Skeletal muscle tissue (tissue), 4 donors: ENCODE measurements around the gene LARP1B. TPM values are rescaled to one million over a fixed set of nuclear protein-coding genes. Genes with fewer than 3 reads are reported as not detected.
"Not testable (repeated sequence)": the region's sequence is repeated elsewhere in the genome, so short reads cannot be mapped to it uniquely, and the experiment has no call there.

ENCODE experiments used
- H3K27ac ChIP-seq: one replicate; pipeline ENCODE4 v1.7.0; 2013; ENCODE audit warnings: mild to moderate bottlenecking, low read depth, low read length, inconsistent platforms
- H3K27me3 ChIP-seq, 3 donors: one replicate each; pipeline ENCODE4 v1.7.0; 2013; ENCODE audit warnings: low read length in 3 of 3; ENCODE audit not compliant: control insufficient read depth in 3 of 3, insufficient read depth in 3 of 3
- H3K36me3 ChIP-seq, 3 donors: one replicate each; pipeline ENCODE4 v1.7.0; 2013; ENCODE audit warnings: low read length in 3 of 3; ENCODE audit not compliant: control insufficient read depth in 3 of 3, insufficient read depth in 3 of 3
- H3K4me1 ChIP-seq, 3 donors: one replicate each; pipeline ENCODE4 v1.7.0; 2013; ENCODE audit warnings: low read length in 3 of 3, mild to moderate bottlenecking in 3 of 3; ENCODE audit not compliant: control insufficient read depth in 3 of 3, insufficient read depth in 3 of 3
- H3K4me3 ChIP-seq, 3 donors: one replicate each; pipeline ENCODE4 v1.7.0; 2013; ENCODE audit warnings: low read length in 3 of 3
- H3K9ac ChIP-seq, 3 donors: one replicate each; pipeline ENCODE4 v1.7.0; 2013; ENCODE audit warnings: low read length in 3 of 3, mild to moderate bottlenecking in 3 of 3, moderate library complexity in 2 of 3, low read depth in 1 of 3
- H3K9me3 ChIP-seq, 3 donors: one replicate each; pipeline ENCODE4 v1.7.0; 2013; ENCODE audit warnings: low read length in 3 of 3; ENCODE audit not compliant: control insufficient read depth in 3 of 3
- total RNA-seq: library from RNA; depleted of rRNA; stranded (reverse); fragments of >200 nt; gene quantifications from one replicate; pipeline ENCODE4 v1.2.3, GENCODE V29; 2014
- donor health status: Osteomylitis.

LARP1B gene
- total RNA-seq, 1 donor from 2014 or later, result 32.9 TPM

DNA sequence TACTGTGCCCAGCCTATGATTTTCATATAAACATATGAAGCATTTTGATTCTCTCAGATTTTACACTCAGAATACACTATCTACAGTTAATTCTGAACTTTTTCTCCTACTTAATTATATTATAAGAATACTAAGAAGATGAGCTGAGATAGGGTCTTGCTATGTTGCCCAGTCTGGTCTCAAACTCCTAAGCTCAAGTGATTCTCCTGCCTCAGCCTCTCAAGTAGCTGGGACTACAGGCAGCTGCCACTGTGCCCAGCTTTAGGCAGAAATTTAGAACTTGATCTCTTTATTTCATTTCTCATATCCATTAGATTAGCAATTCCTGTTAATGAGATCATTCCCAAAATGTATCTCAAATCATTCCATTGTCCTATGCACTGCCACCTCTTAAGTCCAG, 4.7 kb upstream of the LARP1B start:
- Histone ChIP-seq H3K27ac (no peak overlapping the region), H3K9ac (no peak overlapping the region), H3K27me3 (no peaks in the 10 kb centered on the region), H3K36me3 (no peaks in the 10 kb centered on the region), H3K9me3 (no peaks in the 10 kb centered on the region), H3K4me3 (no peak overlapping the region), H3K4me1 (no peaks in the 10 kb centered on the region)

DNA sequence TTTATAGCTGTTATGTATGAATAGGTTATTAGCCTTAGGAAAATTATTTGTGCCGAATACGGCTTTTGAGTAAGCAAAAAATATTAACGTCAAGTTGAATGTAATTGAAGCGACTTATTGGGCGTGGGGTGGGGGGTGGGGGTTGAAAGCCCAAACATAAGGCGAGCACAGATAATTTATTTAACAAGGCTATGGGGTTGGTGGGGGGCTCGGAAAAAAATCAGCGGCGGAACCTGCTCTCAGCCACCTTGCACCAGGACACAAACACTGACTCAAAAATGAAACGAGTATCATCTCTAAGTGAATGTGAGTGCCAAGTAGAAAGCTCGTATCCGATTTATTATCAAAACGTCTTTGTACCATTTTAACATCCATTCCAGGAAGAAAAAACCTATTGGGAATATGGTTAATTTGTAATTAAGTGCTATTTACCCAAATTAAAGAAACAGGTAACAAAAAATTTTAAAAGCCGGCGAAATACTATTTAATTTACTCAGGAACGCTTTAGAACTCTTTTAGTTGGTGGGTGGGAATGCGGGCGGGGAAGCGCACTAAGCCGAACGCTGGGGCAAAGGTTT, 902 bp upstream of the LARP1B start:
- Histone ChIP-seq H3K27ac (peak overlapping the region; percentile 91), H3K36me3 (no peaks in the 10 kb centered on the region), H3K27me3 (no peaks in the 10 kb centered on the region), H3K4me1 (peaks cover 0 to 7% (median 7%) of the 10 kb centered on the region in 3 donors), H3K9me3 (no peaks in the 10 kb centered on the region), H3K4me3 (peak overlapping the region; percentile 79 to 83 (median 82)), H3K9ac (peak overlapping the region; percentile 92 to 94 (median 93))

DNA sequence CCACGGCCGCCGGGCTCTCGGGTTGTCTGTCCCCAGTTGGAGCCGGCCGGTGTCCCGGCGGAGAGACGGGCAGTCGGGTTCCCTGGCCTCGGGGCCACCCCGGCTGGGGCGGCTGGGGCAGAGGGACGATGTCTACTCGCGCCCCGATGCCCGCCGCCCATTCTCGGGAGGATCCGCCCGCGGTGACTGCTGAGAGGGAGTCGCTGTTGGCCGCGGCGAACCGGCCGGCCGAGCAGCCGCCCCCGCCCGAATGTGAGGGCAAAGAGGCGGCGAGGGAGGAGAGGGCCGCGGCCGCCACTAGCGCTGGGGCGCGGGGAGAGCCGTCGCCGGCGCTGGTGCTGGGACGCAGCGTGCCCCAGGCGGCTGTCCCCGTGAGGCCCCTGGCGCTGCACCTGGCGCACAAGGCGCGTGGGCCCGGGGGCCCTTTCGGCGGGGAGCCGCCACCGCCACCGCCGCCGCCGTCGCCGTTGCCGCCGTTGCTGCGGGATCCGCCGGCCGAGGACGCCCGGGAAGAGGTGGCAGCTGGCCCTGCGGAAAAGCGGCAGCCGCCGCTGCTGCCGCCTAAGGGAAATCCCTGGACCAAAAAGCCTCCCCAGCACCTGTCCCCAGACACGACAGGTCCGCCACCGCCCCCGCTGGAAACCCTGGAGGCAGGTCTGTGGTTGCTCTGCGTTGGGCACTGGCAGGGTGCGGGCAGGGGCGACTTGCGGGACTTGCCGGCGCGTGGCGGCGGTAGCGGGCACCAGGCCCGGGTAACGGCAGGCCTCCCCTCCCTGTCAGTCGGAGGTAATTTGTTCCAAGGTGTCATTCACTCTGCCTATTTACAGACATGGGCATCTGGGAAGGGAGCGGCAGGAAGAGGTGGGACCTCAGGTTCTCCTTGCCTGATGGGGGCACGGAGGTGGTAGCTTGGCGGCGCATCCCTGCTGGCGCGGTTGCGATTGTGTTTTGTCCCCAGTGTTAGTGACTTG, 739 bp downstream of the LARP1B start:
- Histone ChIP-seq H3K36me3 (no peaks in the 10 kb centered on the region), H3K27ac (peak overlapping the region; percentile 91)

DNA sequence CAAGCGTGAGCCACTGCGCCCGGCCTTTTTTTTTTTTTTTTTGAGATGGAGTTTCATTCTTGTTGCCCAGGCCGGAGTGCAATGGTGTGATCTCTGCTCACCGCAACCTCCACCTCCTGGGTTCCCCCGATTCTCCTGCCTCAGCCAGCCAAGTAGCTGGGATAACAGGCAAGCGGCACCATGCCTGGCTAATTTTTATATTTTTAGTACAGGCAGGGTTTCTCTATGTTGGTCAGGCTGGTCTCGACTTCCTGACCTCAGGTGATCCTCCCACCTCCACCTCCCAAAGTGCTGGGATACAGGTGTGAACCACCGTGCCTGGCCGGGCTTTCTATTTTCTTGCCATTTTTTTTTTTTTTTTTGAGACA, 5.3 kb downstream of the LARP1B start:
- H3K27me3 ChIP-seq, H3K36me3 ChIP-seq, H3K4me1 ChIP-seq, H3K4me3 ChIP-seq, H3K9me3 ChIP-seq, H3K27ac ChIP-seq, H3K9ac ChIP-seq: not testable (repeated sequence)

More for the DNA sequence above, 739 bp downstream of the LARP1B start:
- peak overlapping the region; percentile 89 to 94 (median 92) for H3K9ac ChIP-seq
- no peaks in the 10 kb centered on the region for H3K9me3 ChIP-seq
- peak overlapping the region; percentile 79 to 85 (median 83) for H3K4me3 ChIP-seq
- H3K4me1 ChIP-seq, result peaks cover 0 to 7% (median 7%) of the 10 kb centered on the region in 3 donors
- H3K27me3 ChIP-seq, result no peaks in the 10 kb centered on the region

DNA sequence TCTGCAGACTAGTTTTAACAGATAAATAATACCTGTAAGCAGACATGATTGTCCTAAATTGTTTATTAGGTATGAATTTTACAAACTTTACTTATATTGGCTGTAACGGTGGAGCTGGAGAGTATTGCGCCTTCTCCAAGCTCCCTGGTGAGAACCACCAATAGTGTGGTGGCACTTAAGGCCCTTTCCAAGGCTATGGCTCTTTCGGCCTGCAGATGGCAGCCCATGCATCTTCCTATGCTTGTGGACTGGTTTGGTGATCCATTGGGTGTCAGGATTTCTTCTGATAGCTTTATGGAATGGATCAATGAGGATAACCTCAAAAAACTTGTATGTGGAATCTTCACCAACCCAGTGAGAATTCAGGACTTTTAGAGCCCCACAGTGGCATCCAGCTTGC, 7.8 kb downstream of the LARP1B start:
- H3K9ac ChIP-seq, result no peak overlapping the region
- no peak overlapping the region for H3K27ac ChIP-seq
- H3K4me3 ChIP-seq, result no peak overlapping the region
- H3K36me3 ChIP-seq, result no peaks in the 10 kb centered on the region
- no peaks in the 10 kb centered on the region for H3K9me3 ChIP-seq
- no peaks in the 10 kb centered on the region for H3K27me3 ChIP-seq
- no peaks in the 10 kb centered on the region for H3K4me1 ChIP-seq

DNA sequence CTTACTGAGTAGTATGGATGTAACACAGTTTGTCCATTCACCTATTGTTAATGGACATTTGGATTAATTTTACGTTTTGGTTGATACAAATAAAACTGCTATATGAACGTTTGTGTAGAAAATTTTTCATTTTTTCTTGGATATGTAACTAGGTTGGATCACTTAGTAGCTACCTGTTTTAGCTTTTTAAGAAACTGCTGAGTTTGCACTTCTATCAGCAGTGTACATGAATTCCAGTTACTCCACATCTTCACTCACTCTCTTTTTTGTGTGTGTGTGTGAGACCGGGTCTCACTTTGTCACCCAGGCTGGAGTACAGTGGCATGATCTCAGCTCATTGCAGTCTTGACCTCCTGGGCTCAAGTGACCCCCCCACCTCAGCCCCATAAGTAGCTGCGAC, 15.4 kb downstream of the LARP1B start:
- H3K4me3 ChIP-seq, result no peak overlapping the region

DNA sequence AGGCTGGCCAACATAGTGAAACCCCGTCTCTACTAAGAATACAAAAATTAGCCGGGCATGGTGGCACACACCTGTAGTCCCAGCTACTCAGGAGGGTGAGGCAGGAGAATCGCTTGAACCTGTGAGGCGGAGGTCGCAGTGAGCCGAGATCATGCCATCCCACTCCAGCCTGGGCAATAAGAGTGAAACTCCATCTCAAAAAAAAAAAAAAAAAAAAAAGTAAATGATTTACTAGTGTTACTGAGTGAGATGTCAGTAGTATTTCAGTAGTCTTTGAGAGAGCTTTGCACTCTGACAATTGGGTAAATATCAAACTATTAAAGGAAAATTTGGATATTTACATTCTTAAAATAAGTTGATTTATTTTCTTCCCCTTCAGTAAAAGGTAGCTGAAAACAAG, 34.2 kb downstream of the LARP1B start:
- not testable (repeated sequence) for H3K9ac ChIP-seq, H3K4me3 ChIP-seq, H3K9me3 ChIP-seq, H3K27me3 ChIP-seq, H3K27ac ChIP-seq, H3K4me1 ChIP-seq
- H3K36me3 ChIP-seq, result peaks cover 2 to 20% (median 13%) of the 10 kb centered on the region in 3 donors

More for the DNA sequence above, 15.4 kb downstream of the LARP1B start:
- Histone ChIP-seq H3K27me3 (no peaks in the 10 kb centered on the region), H3K9me3 (no peaks in the 10 kb centered on the region), H3K9ac (no peak overlapping the region), H3K4me1 (no peaks in the 10 kb centered on the region), H3K27ac (no peak overlapping the region), H3K36me3 (peaks cover 2 to 20% (median 18%) of the 10 kb centered on the region in 3 donors)

DNA sequence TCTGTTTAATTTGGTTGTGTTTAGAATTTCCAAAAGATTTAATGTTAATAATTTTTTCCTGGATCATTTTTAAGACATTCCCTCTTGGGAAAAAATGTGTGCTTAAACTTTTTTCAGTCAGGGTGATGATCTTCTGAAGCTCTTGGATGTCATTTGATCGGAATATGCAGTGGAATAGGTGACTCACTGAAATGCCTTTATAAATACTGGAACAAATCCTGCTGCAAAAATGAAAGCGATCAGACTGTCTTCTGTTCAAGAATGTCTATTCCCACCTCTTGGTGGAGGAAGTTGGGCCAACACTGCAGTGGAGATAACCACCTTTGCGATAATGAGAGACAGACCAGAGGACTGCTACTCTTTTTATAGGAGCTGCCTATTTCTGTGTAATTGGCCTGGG, 46.7 kb downstream of the LARP1B start:
- H3K36me3 ChIP-seq, result peaks cover 0 to 7% (median 0%) of the 10 kb centered on the region in 3 donors
- H3K4me3 ChIP-seq, result no peak overlapping the region
- no peak overlapping the region for H3K9ac ChIP-seq
- no peak overlapping the region for H3K27ac ChIP-seq
- no peaks in the 10 kb centered on the region for H3K4me1 ChIP-seq
- no peaks in the 10 kb centered on the region for H3K27me3 ChIP-seq
- no peaks in the 10 kb centered on the region for H3K9me3 ChIP-seq

DNA sequence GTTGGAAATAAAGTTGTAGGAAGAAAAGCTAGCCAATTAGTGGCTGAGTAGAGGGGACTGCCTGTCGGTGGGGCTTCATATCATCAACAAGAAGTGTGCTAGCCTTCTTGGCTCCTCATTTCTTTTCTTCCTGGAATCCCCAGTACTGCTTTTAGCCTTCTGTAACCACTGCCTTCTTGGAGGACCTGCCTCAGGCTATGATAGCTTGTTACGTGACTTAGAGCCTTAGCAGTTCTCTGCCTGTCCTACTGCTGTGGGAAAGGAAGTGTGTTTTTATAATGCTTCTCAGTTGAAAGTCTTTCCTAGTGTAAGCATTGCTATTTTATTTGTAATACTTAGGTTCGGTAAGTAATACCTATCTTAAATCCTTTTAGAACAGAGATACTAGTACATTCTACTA, 61.9 kb downstream of the LARP1B start:
- no peaks in the 10 kb centered on the region for H3K27me3 ChIP-seq
- H3K27ac ChIP-seq, result no peak overlapping the region
- peaks cover 0 to 6% (median 2%) of the 10 kb centered on the region in 3 donors for H3K36me3 ChIP-seq
- no peaks in the 10 kb centered on the region for H3K9me3 ChIP-seq
- no peaks in the 10 kb centered on the region for H3K4me1 ChIP-seq
- H3K9ac ChIP-seq, result no peak overlapping the region
- H3K4me3 ChIP-seq, result no peak overlapping the region

DNA sequence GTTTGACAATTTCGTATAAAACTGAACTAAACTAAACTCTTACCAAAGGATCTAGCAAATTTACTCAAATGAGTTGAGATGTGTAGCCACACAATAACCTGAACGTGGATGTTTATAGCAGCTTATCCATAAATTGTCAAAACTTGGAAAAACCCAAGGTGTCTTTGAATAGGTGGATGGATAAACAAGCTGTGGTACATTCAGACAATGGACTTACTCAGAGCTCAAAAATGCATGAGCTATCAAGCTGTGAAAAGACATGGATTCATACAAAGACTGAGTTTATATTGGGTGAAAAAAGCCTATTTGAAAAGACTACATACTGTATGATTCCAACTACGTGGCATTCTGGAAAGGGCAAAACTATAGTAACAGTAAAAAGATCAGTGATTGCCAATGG, 69.5 kb downstream of the LARP1B start:
- no peak overlapping the region for H3K9ac ChIP-seq
- no peaks in the 10 kb centered on the region for H3K27me3 ChIP-seq
- H3K9me3 ChIP-seq, result no peaks in the 10 kb centered on the region
- H3K4me3 ChIP-seq, result no peak overlapping the region
- H3K27ac ChIP-seq, result no peak overlapping the region
- no peaks in the 10 kb centered on the region for H3K36me3 ChIP-seq
- no peaks in the 10 kb centered on the region for H3K4me1 ChIP-seq
